Measurements from ENCODE around the gene THUMPD3. TPM values are rescaled to one million over a fixed set of nuclear protein-coding genes. Genes with fewer than 3 reads are reported as not detected.
A peak's percentile ranks its signal among the peaks of the same experiment; 100 is the strongest.

Gene THUMPD3
- polyA plus RNA-seq, 3 donors, result 60.9 to 71.0 (median 64.7) TPM

GRCh38 chr3:9415485-9416138 is 52.8 kb downstream of the THUMPD3 start:
- no peak for DNase-seq (ENCODE audit: low read depth in 3 of 3, low spot score in 2 of 3)

GRCh38 chr3:9416139-9416780 is 53.4 kb downstream of the THUMPD3 start:
- no peak for DNase-seq (ENCODE audit: low read depth in 3 of 3, low spot score in 2 of 3)

- no peak for DNase-seq (ENCODE audit: low read depth in 3 of 3, low spot score in 2 of 3)
Measured at GRCh38 chr3:9420850-9421549, 58.1 kb downstream of the THUMPD3 start.

DNA sequence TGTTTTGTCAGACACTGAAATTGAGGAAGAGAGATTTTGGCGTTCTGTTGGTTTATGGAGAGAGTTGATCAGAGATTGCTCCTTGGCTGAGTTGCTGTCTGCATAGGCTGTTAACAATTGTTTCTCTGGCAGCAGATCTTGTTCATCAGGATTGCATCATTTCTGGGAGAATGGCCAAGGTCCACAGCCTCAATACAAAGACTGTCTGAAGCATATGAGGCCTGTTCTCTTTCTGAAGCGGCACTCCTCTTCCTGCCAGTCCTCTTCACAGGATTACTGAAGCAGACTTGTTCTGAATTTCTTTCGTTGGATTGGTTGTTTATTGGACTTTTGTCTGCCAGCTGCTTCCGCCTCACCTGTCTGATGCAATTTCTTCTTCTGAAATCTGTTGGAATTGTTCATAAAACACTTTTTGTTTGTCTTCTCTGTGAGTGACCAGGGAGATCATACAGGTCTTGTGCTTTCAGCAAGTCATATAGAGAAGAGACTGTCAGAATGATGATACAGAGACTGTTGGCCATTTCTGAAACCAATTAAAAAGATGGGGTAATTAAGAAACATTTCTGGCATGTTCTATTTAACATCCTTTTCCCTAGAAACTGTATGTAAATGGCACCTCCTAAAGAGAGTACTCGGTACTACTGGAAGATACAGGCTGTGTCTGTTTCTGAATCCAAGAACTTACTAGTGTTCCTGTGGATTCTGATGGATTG is 60.0 kb downstream of the THUMPD3 start:
- peak; percentile 73 to 88 (median 78) for DNase-seq (ENCODE audit: low read depth in 3 of 3, low spot score in 2 of 3)

- no peak for DNase-seq (ENCODE audit: low read depth in 3 of 3, low spot score in 2 of 3)
Measured at GRCh38 chr3:9428411-9428810, 65.6 kb downstream of the THUMPD3 start.

- no peak for DNase-seq (ENCODE audit: low read depth in 3 of 3, low spot score in 2 of 3)
Measured at GRCh38 chr3:9430733-9431132, 67.9 kb downstream of the THUMPD3 start.

- no peak for DNase-seq (ENCODE audit: low read depth in 3 of 3, low spot score in 2 of 3)
Measured at GRCh38 chr3:9433627-9434521, 71.0 kb downstream of the THUMPD3 start.

- no peak for DNase-seq (ENCODE audit: low read depth in 3 of 3, low spot score in 2 of 3)
Measured at GRCh38 chr3:9435316-9435715, 72.5 kb downstream of the THUMPD3 start.

Other genes starting within 250 kb of the THUMPD3 start
- gene SRGAP3, start 113.4 kb upstream of the THUMPD3 start, polyA plus RNA-seq (ENCODE audit: insufficient read length in 3 of 3), result 10 to 100 TPM; 13.3 to 15.8 (median 15.4) TPM
- 100 to 1,000 TPM; 101 to 106 (median 105) TPM for gene SETD5, start 34.6 kb downstream of the THUMPD3 start, polyA plus RNA-seq (ENCODE audit: insufficient read length in 3 of 3)
- gene LHFPL4, start 190.8 kb downstream of the THUMPD3 start, polyA plus RNA-seq (ENCODE audit: insufficient read length in 3 of 3), result under 1 TPM in 2 of 3 donors, not detected in 1; 0.03 TPM

Measured in right renal cortex interstitium (tissue), 3 donors.